OCI-M2 (cell line): ENCODE measurements around the gene FBXO31.

Experiments used
- DNase-seq: peaks from one replicate; lab custom pipeline; 2025; ENCODE audit not compliant: unreplicated experiment; lab: John Stamatoyannopoulos, UW

The FBXO31 gene

GRCh38 chr16:87316450-87316922 lies 67.1 kb downstream of the FBXO31 start:
- no peak for DNase-seq

GRCh38 chr16:87314990-87315420 lies 68.6 kb downstream of the FBXO31 start:
- no peak for DNase-seq

GRCh38 chr16:87312008-87312407 lies 71.6 kb downstream of the FBXO31 start:
- no peak for DNase-seq

- no peak for DNase-seq
These were observed 72.2 kb downstream of the FBXO31 start for GRCh38 chr16:87311387-87311786.

DNA sequence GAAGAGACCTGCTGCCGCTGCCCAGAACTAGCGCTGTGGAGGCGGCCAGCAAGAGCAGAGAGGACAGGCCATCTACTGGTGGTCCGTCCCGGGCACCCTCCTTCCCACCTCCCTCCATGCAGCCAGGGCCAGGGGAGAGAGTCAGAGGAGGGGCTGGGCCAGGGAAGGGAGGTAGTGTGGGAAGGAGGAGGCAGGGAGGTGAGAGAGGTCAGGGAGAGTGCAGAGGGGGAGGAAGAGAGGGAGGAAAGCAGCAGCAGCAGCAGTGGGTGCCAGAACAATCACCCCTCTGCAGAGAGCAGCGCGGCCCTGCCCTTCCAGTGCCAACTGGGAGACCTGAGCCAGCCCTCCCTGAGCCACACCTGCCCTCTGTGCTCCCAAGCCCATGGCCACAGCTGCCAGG lies 73.0 kb downstream of the FBXO31 start:
- no peak for DNase-seq

DNA sequence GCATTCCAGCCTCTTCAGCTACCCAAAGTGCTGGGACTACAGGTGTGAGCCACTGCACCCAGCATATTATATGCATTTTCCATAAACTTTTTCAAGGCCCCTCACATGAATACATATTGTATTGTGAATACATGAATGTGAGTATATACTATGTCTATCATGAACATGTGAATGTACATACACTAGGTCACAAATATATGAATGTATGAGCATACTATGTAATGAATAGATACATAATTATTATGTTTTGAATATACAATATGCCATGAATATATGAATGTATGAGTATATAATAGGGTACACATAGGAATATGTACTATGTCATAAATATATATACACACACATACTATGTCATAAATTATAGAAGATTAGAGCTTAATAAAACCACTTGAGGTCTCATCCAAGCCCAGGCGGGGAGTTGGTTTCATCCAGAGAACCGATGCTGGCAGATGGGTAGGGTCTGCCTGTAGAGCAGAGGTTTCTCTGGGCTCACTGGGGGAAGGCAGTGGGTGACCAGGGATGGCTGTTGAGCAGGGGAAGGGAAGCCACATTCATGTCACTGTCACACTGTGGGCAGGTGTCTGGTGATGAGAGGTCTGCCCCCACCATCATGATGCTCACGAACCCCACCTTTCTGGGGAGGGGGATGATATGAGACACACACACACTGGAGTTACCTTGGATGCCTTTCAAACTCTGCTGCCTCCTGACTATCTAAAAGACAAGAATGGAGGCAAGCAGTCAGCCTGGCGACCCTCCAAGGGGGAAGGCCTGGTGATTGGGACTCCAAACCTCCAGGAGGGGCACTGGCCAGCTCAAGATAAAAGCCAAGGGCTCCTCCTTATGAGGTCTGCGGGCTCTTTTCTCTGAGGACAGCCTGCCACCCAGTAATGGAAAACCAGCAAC lies 73.7 kb downstream of the FBXO31 start:
- no peak for DNase-seq

- no peak for DNase-seq
These were observed 74.8 kb downstream of the FBXO31 start for GRCh38 chr16:87308826-87309225.

DNA sequence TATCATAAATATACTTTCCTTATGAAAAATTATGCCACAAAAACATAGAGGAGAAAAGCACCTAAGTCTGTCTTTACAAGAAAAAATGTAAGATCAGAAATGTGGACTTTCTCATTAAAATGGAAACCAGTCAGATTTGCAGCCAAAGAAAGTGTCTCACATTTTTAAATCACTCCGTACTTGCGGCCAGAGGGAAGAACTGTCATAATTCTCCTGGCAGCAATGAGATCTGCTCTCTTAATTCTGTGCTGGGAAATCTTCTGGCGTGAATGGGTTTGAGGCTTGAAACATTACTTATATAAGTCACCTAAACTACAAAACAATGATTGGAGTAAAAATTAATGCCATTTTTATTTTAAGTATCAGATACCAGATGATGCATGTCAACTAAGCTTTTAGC lies 77.1 kb downstream of the FBXO31 start:
- DNase-seq: no peak

DNA sequence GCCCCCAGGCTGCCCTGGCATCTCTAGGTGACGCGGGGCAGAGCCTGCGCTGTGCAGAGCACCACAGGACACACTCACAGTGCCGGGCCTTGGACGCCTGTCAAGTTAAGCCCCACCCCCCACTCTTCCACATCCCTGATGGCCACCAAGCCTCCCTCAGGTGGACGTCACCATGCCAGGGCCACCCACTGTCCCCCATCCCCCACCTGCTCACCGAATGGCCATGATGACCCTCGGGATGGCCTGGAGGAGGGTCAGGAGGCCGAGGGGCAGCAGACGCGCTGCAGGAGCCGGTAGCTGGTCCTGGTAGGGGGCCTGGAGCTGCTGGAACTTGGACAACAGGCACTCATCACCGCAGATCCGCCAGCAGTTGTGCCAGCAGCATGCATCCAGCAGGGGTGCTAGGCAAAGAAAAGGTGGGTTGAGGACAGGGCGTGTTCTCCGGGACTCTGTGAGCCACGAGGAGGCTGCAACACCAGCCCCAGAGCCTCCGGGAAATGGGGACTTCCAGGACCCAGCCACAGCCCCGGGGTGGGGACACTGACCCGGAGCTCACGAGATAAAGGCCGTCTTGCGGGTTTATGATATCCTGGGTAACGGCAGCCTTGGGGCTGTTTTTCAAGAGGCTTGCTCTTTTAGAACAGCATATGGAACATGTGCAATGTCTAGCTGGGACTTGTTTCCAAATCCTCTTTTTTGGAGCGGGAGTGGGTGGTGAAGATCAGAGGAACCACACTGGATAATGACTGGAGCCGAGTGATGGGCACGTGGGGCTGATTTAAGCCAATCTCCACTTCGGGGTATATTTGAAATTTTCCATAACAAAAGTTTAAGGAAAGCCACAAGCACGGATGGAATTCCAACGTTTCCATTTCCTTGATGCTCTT lies 77.8 kb downstream of the FBXO31 start:
- no peak for DNase-seq

DNA sequence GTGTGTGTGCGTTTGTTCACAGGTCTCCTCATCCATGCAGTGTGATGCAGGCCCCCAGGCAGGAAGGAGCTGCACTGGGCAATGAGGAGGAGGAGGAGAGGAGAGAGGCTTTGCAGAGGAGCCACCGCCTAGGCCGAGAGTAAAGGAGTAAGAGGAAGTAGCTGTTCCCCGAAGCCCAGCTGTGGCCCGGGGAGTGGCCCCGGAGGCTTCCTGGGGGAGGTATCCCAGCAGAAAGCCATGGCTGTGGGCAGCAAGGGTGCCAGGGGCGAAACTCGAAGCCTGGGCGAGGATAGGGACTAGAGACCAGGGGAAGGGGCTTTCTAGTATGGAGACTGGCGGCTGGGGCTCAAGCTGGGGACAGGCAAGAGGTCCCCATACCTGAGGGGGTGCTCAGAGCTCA lies 78.6 kb downstream of the FBXO31 start:
- DNase-seq: no peak

GRCh38 chr16:87303962-87304521 lies 79.5 kb downstream of the FBXO31 start:
- no peak for DNase-seq

GRCh38 chr16:87303431-87303930 lies 80.1 kb downstream of the FBXO31 start:
- DNase-seq: no peak

DNA sequence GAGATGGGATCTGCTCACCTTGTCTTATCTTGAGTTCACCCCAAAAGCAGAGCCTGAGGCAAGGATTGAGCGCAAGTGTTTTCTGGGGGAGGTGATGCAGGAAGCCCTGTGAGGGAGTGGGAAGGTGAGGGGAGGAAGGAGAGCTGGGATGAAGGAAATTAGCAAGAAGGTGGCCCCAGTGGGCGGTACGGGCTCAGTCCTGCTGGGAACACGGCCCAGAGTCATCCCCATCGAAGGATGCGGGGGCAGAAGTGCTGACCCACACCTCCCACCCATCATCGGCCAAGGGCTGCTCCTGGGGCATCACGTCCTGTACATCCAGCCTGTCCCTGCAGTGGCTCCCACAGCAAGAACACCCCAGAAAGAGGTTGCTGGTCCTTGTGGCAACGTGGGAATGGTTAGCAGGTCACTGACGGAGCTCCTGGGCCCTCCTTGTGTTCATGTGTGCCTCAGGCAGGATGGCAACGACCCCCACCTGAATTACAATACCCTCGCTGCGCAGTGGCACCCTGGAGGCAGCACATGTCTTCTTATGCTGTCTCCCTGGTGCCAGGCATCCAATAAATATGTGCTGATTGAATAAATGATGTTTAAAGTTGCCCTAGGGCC lies 84.6 kb downstream of the FBXO31 start:
- DNase-seq: no peak

GRCh38 chr16:87297918-87298631 lies 85.5 kb downstream of the FBXO31 start:
- DNase-seq: no peak

DNA sequence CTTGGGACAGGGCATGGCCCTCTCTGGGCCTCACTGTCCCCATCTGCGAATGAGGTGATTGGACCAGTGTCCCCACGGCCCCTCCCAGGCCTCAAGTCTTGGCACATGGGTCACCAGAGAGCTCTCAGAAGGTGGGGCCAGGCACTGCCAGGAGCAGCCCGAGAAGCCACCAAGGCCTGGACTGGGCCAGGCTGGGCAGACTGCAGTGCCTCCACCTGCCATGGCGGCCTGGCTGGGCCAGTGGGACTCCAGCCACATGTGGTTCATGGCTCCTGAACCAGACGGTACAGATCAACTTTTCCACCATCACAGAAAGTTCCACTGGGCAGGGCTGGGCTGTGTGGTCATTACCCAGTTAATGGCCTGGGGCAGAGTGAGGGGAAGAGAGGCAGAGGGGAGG lies 86.2 kb downstream of the FBXO31 start:
- DNase-seq: no peak

DNA sequence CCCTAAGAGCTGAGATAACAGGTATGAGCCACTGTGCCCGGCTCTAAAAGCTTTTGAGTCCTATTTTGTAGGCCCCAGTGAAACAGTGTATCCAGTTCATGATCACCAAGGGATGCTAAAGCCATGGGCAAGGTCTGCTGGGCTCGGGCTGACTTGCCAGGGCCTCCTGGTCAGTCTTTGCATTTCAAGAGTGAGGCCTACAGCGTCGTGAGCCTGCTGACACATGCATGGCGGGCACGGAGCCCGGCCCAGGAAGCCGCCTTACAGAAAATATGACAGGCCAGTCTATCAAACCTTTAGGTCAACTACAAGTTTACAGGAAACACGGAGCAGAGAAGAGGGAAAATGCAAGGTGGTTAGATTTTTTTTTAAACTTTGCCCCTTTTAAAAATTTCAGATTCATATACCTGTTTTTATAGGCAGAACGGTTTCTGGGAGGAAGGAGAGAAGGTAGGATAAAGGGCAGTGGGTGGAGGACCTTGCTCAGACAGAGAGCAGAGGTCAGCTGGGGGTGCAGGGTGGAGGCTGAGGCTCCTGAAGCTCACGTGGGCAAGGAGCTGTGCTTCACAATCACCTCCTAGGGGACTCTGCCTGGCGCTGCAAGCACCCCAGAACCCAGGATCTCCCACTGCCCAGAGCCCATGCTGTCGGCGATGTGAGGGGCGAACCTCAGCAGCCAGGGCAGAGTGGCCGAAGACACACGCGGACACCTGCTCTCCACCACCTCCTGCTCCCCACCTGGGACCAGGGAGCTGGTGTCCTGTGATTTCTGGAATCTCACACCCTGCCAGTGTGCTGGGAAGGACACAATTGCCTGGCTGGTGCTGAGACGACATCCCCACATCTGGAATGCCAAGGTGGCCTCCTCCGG lies 87.7 kb downstream of the FBXO31 start:
- DNase-seq: no peak

DNA sequence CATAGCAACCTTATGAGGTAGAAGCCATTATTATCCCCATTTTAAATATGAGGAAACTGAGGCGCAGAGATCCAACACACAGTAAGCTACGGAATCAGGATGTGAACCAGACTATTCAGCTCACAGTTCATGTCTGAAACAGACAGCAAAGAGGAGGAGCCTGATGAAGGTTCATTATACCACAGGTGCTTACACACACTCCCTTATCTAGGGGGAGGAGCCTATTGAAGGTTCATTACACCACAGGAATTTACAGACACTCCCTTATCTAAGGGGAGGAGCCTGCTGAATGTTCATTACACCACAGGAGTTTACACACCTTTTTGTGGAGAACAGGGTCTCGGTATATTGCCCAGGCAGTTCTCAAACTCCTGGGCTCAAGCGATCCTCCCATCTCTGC lies 88.3 kb downstream of the FBXO31 start:
- no peak for DNase-seq

DNA sequence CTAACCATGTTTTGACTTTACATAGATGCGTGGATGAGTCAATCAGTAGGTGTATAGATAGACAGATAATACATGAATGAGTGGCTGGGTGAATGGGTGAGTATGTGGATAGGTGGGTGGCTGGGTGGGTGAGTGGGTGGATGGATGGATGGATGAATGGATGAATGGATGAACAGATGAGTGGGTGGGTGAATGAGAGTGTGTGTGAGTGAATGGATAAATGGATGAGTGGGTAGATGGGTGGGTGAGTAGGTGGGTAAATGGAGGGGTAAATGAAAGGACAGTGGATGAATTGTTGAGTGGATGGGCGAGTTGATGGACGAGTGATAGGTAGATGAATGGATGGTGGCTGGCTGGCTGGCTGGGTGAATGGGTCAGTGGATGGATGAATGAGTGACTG lies 89.6 kb downstream of the FBXO31 start:
- DNase-seq: no peak

- DNase-seq: no peak
These were observed 91.6 kb downstream of the FBXO31 start for GRCh38 chr16:87291944-87292343.
